T-helper 17 cell (primary cell): ENCODE measurements around the gene SPIN1. TPM values are rescaled to one million over a fixed set of nuclear protein-coding genes. Genes with fewer than 3 reads are reported as not detected.
"Not testable (repeated sequence)": the region's sequence is repeated elsewhere in the genome, so short reads cannot be mapped to it uniquely, and the experiment has no call there.

Experiments used
- ATAC-seq: fragments of 150-1000 bp; cut with Tn5 transposase; 2 replicates; pipeline ENCODE4 v1.10.0; 2021; ENCODE audit warnings: mild to moderate bottlenecking, moderate library complexity
- DNase-seq, 3 donors: peaks; one replicate each; pipeline versions ENCODE4 v3.0.0 to v3.0.0-alpha.2; 2020 to 2021
- H3K9me3 ChIP-seq: one replicate; pipeline ENCODE4 v1.7.0; 2013; ENCODE audit warnings: low read length, mild to moderate bottlenecking; ENCODE audit not compliant: control insufficient read depth, poor library complexity, severe bottlenecking
- H3K27ac Mint-ChIP-seq: one replicate; pipeline ENCODE4 v1.8.0; 2022; ENCODE audit warnings: mild to moderate bottlenecking, moderate library complexity, mixed read lengths
- H3K27me3 Mint-ChIP-seq: one replicate; pipeline ENCODE4 v1.8.0; 2022; ENCODE audit warnings: mixed read lengths
- H3K36me3 Mint-ChIP-seq: one replicate; pipeline ENCODE4 v1.8.0; 2022; ENCODE audit warnings: low read depth, mixed read lengths
- H3K4me1 Mint-ChIP-seq: one replicate; pipeline ENCODE4 v1.8.0; 2022; ENCODE audit warnings: mild to moderate bottlenecking, mixed read lengths
- H3K4me3 Mint-ChIP-seq: one replicate; pipeline ENCODE4 v1.8.0; 2022; ENCODE audit warnings: mild to moderate bottlenecking, moderate library complexity, mixed read lengths
- total RNA-seq, 4 donors: library from RNA in 2 of 4; stranded (reverse) in 2 of 4; gene quantifications; one replicate each; pipeline ENCODE4 v1.2.3 and lab custom pipeline; 2022 to 2026

SPIN1 gene
- total RNA-seq (10 to 100 TPM; 18.7 to 25.1 TPM), total RNA-seq (lab: John Stamatoyannopoulos, UW) (36.0 to 62.6 reads per million in 2 donors)

- ATAC-seq = peak; percentile 79
- no peaks in the 10 kb centered on the region for H3K9me3 ChIP-seq
- Mint-ChIP-seq H3K27me3 (no peaks in the 10 kb centered on the region), H3K4me1 (peaks cover 24% of the 10 kb centered on the region), H3K4me3 (peak within 1 kb of the TSS; percentile 96), H3K36me3 (no peaks in the 10 kb centered on the region), H3K27ac (peak within 1 kb of the TSS; percentile 96)
- DNase-seq = peak; percentile 80 to 87 (median 83)
Observed at GRCh38 chr9:88388203-88388885, at the start of gene SPIN1. Gene SPIN1, plus strand, starts transcription at chr9:88388444. Its CDS starts 38,096 bp downstream, at chr9:88426540.

DNA sequence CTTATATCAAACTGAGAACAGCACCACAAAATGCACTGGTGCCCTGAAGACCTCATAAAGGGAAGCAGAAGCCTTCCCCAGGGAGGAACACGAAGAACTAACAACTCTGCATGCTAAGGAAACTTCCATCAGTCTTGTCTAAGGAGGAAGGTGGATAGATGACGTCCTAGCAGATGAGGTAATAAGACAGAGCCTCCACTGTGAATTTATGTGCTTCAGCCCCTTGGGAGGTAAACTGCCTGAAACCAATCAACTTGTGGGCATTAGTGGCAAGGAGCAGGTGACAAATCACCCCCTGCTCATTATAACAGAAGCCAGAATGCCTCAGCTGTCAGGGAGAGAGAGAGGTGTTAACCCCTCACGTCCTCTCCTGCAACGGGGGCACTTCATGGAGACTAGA lies 48.9 kb upstream of the SPIN1 start:
- Mint-ChIP-seq H3K27ac (no peak overlapping the region), H3K4me3 (no peak overlapping the region), H3K4me1 (peaks cover 2% of the 10 kb centered on the region), H3K36me3 (no peaks in the 10 kb centered on the region), H3K27me3 (no peaks in the 10 kb centered on the region)
- ATAC-seq (no peak), DNase-seq (no peak)
- H3K9me3 ChIP-seq = no peaks in the 10 kb centered on the region

- no peaks in the 10 kb centered on the region for H3K9me3 ChIP-seq
- H3K4me3 Mint-ChIP-seq = no peak overlapping the region
- DNase-seq (no peak), ATAC-seq (no peak)
- H3K27ac Mint-ChIP-seq = no peak overlapping the region
- H3K27me3 Mint-ChIP-seq = no peaks in the 10 kb centered on the region
- H3K36me3 Mint-ChIP-seq = no peaks in the 10 kb centered on the region
- H3K4me1 Mint-ChIP-seq = peaks cover 2% of the 10 kb centered on the region
Observed at GRCh38 chr9:88342246-88342645, 46.0 kb upstream of the SPIN1 start.

DNA sequence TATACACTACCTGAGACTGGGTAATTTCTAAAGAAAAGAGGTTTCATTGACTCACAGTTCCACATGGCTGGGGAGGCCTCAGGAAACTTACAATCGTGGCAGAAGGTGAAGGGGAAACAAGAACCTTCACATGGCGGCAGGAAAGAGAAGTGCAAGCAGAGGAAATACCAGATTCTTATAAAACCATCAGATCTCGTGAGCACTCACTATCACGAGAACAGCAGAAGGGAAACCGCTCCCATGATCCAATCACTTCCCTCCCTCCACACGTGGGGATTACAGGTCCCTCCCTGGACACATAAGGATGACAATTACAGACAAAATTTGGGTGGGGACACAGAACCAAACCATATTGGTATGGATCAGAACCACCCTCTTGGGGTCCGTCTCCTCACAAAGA lies 44.2 kb upstream of the SPIN1 start:
- DNase-seq = no peak
- H3K9me3 ChIP-seq = no peaks in the 10 kb centered on the region
- Mint-ChIP-seq H3K4me3 (no peak overlapping the region), H3K27me3 (no peaks in the 10 kb centered on the region), H3K36me3 (no peaks in the 10 kb centered on the region), H3K27ac (no peak overlapping the region), H3K4me1 (peaks cover 2% of the 10 kb centered on the region)
- no peak for ATAC-seq

DNA sequence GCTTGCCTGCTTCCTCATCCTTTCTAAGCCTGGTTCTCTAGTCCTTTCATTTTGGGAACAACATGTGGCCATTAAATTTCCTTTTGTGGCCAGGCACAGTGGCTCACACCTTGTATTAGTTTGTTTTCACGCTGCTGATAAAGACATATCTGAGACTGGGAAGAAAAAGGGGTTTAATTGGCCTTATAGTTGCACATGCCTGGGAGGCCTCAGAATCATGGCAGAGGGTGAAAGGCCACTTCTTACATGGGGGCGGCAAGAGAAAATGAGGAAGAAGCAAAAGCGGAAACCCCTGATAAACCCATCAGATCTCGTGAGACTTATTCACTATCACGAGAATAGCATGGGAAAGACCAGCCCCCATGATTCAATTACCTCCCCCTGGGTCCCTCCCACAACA lies 37.9 kb upstream of the SPIN1 start:
- not testable (repeated sequence) for H3K27ac Mint-ChIP-seq

DNA sequence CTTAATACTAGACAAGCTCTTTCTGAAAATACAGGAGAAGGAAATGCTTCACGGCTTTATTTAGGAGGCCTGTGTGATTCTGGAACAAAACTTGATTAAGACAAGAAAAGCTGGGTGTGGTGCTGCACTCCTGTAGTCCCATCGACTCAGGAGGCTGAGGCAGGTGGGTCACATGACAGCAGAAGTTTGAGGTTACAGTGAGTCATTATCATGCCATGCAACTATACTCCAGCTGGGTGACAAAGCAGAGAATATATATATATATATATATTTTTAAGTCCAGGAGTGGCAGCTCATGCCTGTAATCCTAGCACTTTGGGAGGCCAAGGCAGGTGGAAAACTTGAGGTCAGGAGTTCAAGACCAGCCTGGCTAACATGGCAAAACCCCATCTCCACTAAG lies 33.1 kb upstream of the SPIN1 start:
- DNase-seq (no peak), ATAC-seq (no peak)
- no peaks in the 10 kb centered on the region for H3K36me3 Mint-ChIP-seq
- no peaks in the 10 kb centered on the region for H3K9me3 ChIP-seq
- no peak overlapping the region for H3K27ac Mint-ChIP-seq
- H3K4me1 Mint-ChIP-seq = no peaks in the 10 kb centered on the region
- no peak overlapping the region for H3K4me3 Mint-ChIP-seq
- H3K27me3 Mint-ChIP-seq = no peaks in the 10 kb centered on the region

More for the DNA sequence above, 37.9 kb upstream of the SPIN1 start:
- H3K9me3 ChIP-seq, H3K4me3 Mint-ChIP-seq, DNase-seq, H3K27me3 Mint-ChIP-seq, H3K4me1 Mint-ChIP-seq, H3K36me3 Mint-ChIP-seq, ATAC-seq: not testable (repeated sequence)

DNA sequence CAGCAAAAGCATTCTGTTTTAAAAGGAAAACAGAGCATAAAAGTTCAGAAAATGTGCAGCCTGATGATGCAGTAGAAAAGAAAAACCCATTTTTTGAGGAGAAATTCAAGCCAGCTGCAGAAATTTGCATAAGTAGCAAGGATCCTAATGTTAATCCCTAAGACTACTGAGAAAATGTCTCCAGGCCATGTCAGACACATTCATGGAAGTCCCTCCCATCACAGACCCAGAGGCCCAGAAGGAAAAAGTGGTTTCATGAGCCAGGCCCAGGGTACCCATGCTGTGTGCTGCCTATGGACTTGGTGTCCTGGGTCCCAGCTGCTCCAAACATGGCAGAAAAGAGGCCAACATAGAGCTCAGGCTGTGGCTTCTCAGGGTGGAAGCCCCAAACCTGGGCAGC lies 31.0 kb upstream of the SPIN1 start:
- H3K4me1 Mint-ChIP-seq, DNase-seq, H3K36me3 Mint-ChIP-seq, H3K4me3 Mint-ChIP-seq, ATAC-seq, H3K27ac Mint-ChIP-seq, H3K9me3 ChIP-seq, H3K27me3 Mint-ChIP-seq: not testable (repeated sequence)

- Mint-ChIP-seq H3K27me3 (peaks cover 10% of the 10 kb centered on the region), H3K4me1 (no peaks in the 10 kb centered on the region), H3K27ac (no peak overlapping the region), H3K36me3 (no peaks in the 10 kb centered on the region), H3K4me3 (no peak overlapping the region)
- H3K9me3 ChIP-seq = no peaks in the 10 kb centered on the region
- no peak for DNase-seq
- ATAC-seq = no peak
Observed at GRCh38 chr9:88358723-88359122, 29.5 kb upstream of the SPIN1 start.

- Mint-ChIP-seq H3K27me3 (peaks cover 15% of the 10 kb centered on the region), H3K27ac (no peak overlapping the region), H3K36me3 (peaks cover 3% of the 10 kb centered on the region), H3K4me1 (no peaks in the 10 kb centered on the region), H3K4me3 (no peak overlapping the region)
- no peak for ATAC-seq
- DNase-seq = no peak
- no peaks in the 10 kb centered on the region for H3K9me3 ChIP-seq
Observed at GRCh38 chr9:88359974-88360373, 28.3 kb upstream of the SPIN1 start.

DNA sequence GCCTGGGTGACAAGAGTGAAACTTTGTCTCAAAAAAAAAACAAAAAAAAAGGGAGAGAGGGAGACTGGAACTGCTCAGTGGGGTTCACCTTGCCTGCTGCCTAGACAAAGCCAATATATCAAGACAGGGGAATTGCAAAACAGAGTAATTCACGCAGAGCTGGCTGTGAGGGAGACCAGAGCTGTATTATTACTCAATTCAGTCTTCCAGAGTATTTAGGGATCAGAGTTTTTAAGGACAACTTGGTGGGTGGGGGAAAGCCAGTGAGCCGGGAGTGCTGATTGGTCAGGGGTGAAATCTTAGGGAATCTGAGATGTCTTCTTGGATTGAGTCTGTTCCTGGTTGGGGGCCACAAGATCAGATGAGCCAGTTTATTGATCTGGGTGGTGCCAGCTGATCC lies 25.6 kb upstream of the SPIN1 start:
- Mint-ChIP-seq H3K4me3 (no peak overlapping the region), H3K27me3 (peaks cover 15% of the 10 kb centered on the region), H3K36me3 (peaks cover 5% of the 10 kb centered on the region), H3K4me1 (no peaks in the 10 kb centered on the region), H3K27ac (no peak overlapping the region)
- ATAC-seq = no peak
- no peak for DNase-seq
- H3K9me3 ChIP-seq = no peaks in the 10 kb centered on the region

GRCh38 chr9:88363661-88364060 lies 24.6 kb upstream of the SPIN1 start:
- H3K27me3 Mint-ChIP-seq = peaks cover 15% of the 10 kb centered on the region
- no peak overlapping the region for H3K27ac Mint-ChIP-seq
- H3K4me3 Mint-ChIP-seq = no peak overlapping the region
- H3K4me1 Mint-ChIP-seq = no peaks in the 10 kb centered on the region
- no peak for DNase-seq
- ATAC-seq = no peak
- H3K9me3 ChIP-seq = no peaks in the 10 kb centered on the region
- H3K36me3 Mint-ChIP-seq = peaks cover 6% of the 10 kb centered on the region

GRCh38 chr9:88364706-88365105 lies 23.5 kb upstream of the SPIN1 start:
- ATAC-seq = no peak
- no peaks in the 10 kb centered on the region for H3K4me1 Mint-ChIP-seq
- peaks cover 7% of the 10 kb centered on the region for H3K36me3 Mint-ChIP-seq
- H3K9me3 ChIP-seq = no peaks in the 10 kb centered on the region
- no peak overlapping the region for H3K4me3 Mint-ChIP-seq
- H3K27me3 Mint-ChIP-seq = peaks cover 15% of the 10 kb centered on the region
- H3K27ac Mint-ChIP-seq = no peak overlapping the region
- no peak for DNase-seq

- H3K9me3 ChIP-seq = no peaks in the 10 kb centered on the region
- DNase-seq (no peak), ATAC-seq (no peak)
- no peak overlapping the region for H3K4me3 Mint-ChIP-seq
- no peak overlapping the region for H3K27ac Mint-ChIP-seq
- peaks cover 4% of the 10 kb centered on the region for H3K36me3 Mint-ChIP-seq
- H3K27me3 Mint-ChIP-seq = peaks cover 19% of the 10 kb centered on the region
- H3K4me1 Mint-ChIP-seq = no peaks in the 10 kb centered on the region
Observed at GRCh38 chr9:88370346-88370745, 17.9 kb upstream of the SPIN1 start.

DNA sequence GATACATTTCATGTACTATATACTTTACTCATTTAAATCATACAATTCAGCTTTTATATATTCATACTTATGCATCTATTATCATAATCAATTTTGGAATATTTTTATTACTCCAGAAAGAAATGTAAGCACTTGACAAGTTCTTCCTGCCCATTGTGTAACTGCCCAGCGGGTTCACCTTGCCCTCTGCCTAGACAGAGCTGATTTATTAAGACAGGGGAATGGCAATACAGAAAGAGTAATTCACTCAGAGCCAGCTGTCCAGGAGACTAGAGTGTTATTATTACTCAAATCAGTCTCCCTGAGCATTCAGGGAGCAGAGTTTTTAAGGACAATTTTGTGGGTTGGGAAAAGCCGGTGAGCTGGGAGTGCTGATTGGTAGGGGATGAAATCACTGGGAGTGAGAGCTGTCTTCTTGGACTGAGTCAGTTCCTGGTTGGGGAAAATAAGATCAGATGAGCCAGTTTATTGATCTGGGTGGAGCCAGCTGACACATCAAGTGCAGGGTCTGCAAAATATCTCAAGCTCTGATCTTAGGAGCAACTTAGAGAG lies 16.1 kb upstream of the SPIN1 start:
- no peak overlapping the region for H3K4me3 Mint-ChIP-seq
- peaks cover 2% of the 10 kb centered on the region for H3K36me3 Mint-ChIP-seq
- ATAC-seq (no peak), DNase-seq (no peak)
- no peaks in the 10 kb centered on the region for H3K4me1 Mint-ChIP-seq
- H3K27ac Mint-ChIP-seq = no peak overlapping the region
- H3K27me3 Mint-ChIP-seq = peaks cover 19% of the 10 kb centered on the region
- H3K9me3 ChIP-seq = no peaks in the 10 kb centered on the region
